Mucosa of stomach (tissue), 1 donor: ENCODE data around the gene SH3RF3.
"Not testable (repeated sequence)": the region's sequence is repeated elsewhere in the genome, so short reads cannot be mapped to it uniquely, and the experiment has no call there.

ENCODE experiments used
- H3K27me3 ChIP-seq: one replicate; pipeline ENCODE4 v1.7.0; 2013; ENCODE audit warnings: mild to moderate bottlenecking, low read length; ENCODE audit not compliant: control insufficient read depth, insufficient read depth
- H3K36me3 ChIP-seq: one replicate; pipeline ENCODE4 v1.7.0; 2013; ENCODE audit warnings: low read length; ENCODE audit not compliant: control insufficient read depth, insufficient read depth
- H3K4me1 ChIP-seq: one replicate; pipeline ENCODE4 v1.7.0; 2013; ENCODE audit warnings: mild to moderate bottlenecking, low read length; ENCODE audit not compliant: control insufficient read depth, insufficient read depth
- H3K4me3 ChIP-seq: one replicate; pipeline ENCODE4 v1.7.0; 2013; ENCODE audit warnings: low read length
- H3K9ac ChIP-seq: one replicate; pipeline ENCODE4 v1.7.0; 2013; ENCODE audit warnings: mild to moderate bottlenecking, low read length, moderate library complexity
- H3K9me3 ChIP-seq: one replicate; pipeline ENCODE4 v1.7.0; 2013; ENCODE audit warnings: mild to moderate bottlenecking, low read length, moderate library complexity; ENCODE audit not compliant: control insufficient read depth
- donor health status: Pancreatic carcinoma.

Gene SH3RF3

GRCh38 chr2:109535217-109535946 is 406.4 kb downstream of the SH3RF3 start:
- no peaks in the 10 kb centered on the region for H3K27me3 ChIP-seq
- H3K9ac ChIP-seq, result no peak overlapping the region

GRCh38 chr2:109536556-109536955 is 407.6 kb downstream of the SH3RF3 start:
- not testable (repeated sequence) for H3K27me3 ChIP-seq, H3K9ac ChIP-seq, H3K9me3 ChIP-seq, H3K4me3 ChIP-seq, H3K36me3 ChIP-seq
- peaks cover 12% of the 10 kb centered on the region for H3K4me1 ChIP-seq

More at GRCh38 chr2:109535217-109535946, 406.4 kb downstream of the SH3RF3 start:
- Histone ChIP-seq H3K4me1 (peaks cover 16% of the 10 kb centered on the region), H3K9me3 (no peaks in the 10 kb centered on the region), H3K4me3 (no peak overlapping the region), H3K36me3 (no peaks in the 10 kb centered on the region)

- no peak overlapping the region for H3K9ac ChIP-seq
- no peaks in the 10 kb centered on the region for H3K36me3 ChIP-seq
- no peaks in the 10 kb centered on the region for H3K9me3 ChIP-seq
- H3K4me3 ChIP-seq, result no peak overlapping the region
- H3K27me3 ChIP-seq, result no peaks in the 10 kb centered on the region
- peaks cover 12% of the 10 kb centered on the region for H3K4me1 ChIP-seq
These were observed 408.7 kb downstream of the SH3RF3 start for GRCh38 chr2:109537565-109538222.

- Histone ChIP-seq H3K27me3 (no peaks in the 10 kb centered on the region), H3K36me3 (no peaks in the 10 kb centered on the region), H3K4me3 (no peak overlapping the region), H3K9ac (no peak overlapping the region), H3K9me3 (no peaks in the 10 kb centered on the region), H3K4me1 (peaks cover 12% of the 10 kb centered on the region)
These were observed 409.5 kb downstream of the SH3RF3 start for GRCh38 chr2:109538546-109538945.

- Histone ChIP-seq H3K4me3 (no peak overlapping the region), H3K27me3 (no peaks in the 10 kb centered on the region), H3K4me1 (peaks cover 9% of the 10 kb centered on the region), H3K9me3 (no peaks in the 10 kb centered on the region), H3K9ac (no peak overlapping the region), H3K36me3 (no peaks in the 10 kb centered on the region)
These were observed 413.4 kb downstream of the SH3RF3 start for GRCh38 chr2:109542384-109542783.

- no peak overlapping the region for H3K4me3 ChIP-seq
- H3K9ac ChIP-seq, result no peak overlapping the region
- H3K4me1 ChIP-seq, result no peaks in the 10 kb centered on the region
- H3K9me3 ChIP-seq, result no peaks in the 10 kb centered on the region
- H3K36me3 ChIP-seq, result no peaks in the 10 kb centered on the region
- H3K27me3 ChIP-seq, result no peaks in the 10 kb centered on the region
These were observed 417.1 kb downstream of the SH3RF3 start for GRCh38 chr2:109545828-109546713.

DNA sequence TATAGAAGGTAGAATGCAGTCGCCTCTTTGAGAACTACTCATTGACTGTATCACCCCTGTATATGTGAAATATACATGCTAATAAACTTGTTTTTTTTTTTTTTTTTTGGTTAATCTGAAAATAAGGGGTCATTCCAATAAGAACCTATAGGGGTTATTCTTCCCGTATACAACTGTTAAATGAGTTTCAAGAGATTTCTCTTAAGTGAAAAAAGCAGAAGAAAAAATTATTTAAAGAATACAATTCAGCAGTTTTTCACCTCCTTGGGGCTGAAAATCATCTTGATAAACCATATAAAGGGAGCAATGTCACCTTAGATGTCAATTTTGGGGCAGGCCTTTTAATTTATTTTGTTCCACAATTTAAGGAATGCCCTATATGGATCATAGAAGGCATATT is 418.3 kb downstream of the SH3RF3 start:
- no peak overlapping the region for H3K4me3 ChIP-seq

DNA sequence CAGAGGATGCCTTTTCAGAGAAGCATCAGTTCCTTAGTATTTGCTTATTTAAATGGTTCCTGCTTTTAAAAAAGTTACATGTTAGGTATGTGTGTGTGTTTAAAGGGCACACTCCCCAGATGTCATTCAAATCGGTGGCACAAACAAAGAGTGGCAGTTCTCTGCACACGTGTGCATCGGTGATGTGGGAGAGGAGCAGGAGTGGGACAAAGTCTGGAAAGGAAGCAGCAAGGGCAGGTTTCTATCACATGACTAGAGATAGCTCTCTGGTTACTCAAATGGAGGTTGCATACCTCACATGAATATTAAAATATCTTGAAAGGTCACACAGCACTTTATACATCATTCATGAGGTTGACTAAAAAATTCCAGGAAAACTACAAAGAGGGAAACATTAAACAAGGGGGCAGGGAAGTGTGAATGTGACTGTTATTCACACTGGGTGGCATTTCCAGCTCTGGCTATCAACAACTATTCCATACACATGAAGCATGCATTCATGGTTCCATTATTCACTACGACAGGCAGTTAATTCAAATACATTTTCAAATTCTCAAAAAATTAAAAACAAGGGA is 420.1 kb downstream of the SH3RF3 start:
- no peaks in the 10 kb centered on the region for H3K4me1 ChIP-seq
- no peaks in the 10 kb centered on the region for H3K27me3 ChIP-seq
- no peak overlapping the region for H3K9ac ChIP-seq
- no peak overlapping the region for H3K4me3 ChIP-seq
- no peaks in the 10 kb centered on the region for H3K9me3 ChIP-seq
- no peaks in the 10 kb centered on the region for H3K36me3 ChIP-seq

More for the DNA sequence above, 418.3 kb downstream of the SH3RF3 start:
- H3K4me1 ChIP-seq, result no peaks in the 10 kb centered on the region
- no peak overlapping the region for H3K9ac ChIP-seq
- H3K36me3 ChIP-seq, result no peaks in the 10 kb centered on the region
- no peaks in the 10 kb centered on the region for H3K27me3 ChIP-seq
- no peaks in the 10 kb centered on the region for H3K9me3 ChIP-seq
